HG02884 (cell line): ENCODE results near the gene MYL2.

ENCODE experiments used
- ATAC-seq: cut with Tn5 transposase; IDR thresholded peaks from one replicate; pipeline ENCODE4 v1.9.1; 2021; ENCODE audit warnings: mild to moderate bottlenecking, moderate library complexity; ENCODE audit not compliant: unreplicated experiment

The MYL2 gene

DNA sequence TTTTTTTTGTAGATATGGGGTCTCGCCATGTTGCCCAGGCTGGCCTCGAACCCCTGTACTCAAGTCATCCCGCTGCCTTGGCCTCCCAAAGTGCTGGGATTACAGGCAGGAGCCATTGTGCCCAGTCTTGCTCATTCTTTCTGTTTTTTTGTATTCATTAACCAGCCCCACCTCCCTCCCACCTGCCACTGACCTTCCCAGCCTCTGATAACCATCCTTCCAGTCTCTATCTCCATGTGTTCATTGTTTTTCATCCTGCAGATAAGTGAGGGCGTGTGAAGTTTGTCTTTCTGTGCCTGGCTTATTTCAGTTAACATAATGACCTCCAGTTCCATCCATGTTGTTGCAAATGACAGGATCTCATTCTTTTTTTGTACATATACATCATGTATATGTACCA lies 19.0 kb downstream of the MYL2 start:
- no peak for ATAC-seq

GRCh38 chr12:110896559-110896958 lies 23.8 kb downstream of the MYL2 start:
- ATAC-seq: no peak

- ATAC-seq: no peak
Measured at GRCh38 chr12:110893956-110894355, 26.4 kb downstream of the MYL2 start.

DNA sequence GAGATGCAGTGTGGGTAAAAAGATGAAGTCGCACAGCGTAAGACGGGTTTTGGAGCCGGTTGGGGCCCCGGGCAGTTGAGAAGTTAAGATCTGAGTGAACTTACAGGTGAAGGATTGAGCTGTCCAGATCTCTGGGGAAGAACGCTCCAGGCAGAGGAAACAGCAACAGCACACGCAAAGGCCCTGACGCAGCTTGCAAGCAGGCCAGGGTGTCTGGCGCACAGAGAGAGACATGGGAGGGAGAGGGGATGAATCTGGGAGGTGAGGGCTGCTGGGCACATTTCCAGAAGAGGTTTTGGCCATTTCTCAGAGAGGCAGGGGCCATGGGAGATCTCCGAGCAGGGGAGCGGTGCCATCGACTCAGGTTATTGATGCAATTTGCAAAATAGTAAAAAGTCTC lies 31.0 kb downstream of the MYL2 start:
- no peak for ATAC-seq

- ATAC-seq: no peak
Measured at GRCh38 chr12:110888256-110888991, 32.0 kb downstream of the MYL2 start.

DNA sequence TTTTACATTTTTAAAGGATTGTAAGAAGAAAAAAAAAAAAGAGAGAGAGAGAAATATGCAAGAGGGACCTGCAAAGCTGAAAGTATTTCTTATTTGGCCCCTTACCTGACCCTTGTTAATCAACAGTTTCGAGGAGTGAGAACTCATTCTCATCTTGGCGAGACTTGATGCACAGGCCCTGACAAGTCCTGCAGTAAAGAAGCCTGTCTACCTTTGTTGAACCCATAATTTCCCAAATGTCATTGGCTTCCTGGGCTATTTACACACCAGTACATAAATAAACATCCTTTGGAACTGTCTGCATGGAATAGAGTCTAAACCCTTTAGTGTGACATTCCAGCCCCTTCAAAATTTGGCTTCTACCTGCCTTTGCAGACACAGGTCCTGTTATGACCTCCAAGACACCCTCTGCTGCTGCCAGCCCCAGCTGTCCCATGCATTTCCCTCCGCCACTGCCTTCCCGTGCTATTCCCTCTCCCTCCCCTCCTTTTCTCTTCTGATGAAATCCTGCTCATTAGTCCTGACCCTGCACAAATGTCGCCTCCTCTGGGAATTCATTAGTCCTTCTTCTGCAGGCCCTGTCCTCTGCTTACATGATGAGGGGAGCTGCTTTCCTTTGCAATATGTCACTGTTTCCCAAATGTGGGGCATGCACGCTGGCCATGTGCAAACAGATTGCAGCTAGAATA lies 35.1 kb downstream of the MYL2 start:
- no peak for ATAC-seq

GRCh38 chr12:110883251-110883650 lies 37.1 kb downstream of the MYL2 start:
- no peak for ATAC-seq

DNA sequence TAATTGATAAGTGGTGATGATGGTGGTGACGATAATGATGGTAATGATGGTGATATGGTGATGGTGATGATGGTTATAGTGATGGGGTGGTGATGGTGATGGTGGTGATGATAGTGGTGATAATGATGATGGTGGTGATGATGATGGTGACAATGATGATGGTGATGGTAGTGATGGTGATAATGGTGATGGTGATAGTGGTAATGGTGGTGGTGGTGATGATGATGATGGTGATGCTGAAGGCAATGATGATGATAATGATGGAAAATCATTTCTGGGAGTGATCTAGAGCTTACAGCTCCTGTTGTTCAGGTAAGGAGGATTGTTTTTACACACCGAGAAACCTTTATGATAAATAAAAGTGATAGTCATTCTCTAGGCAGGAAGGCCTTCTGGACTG lies 39.7 kb downstream of the MYL2 start:
- ATAC-seq: no peak

GRCh38 chr12:110874781-110875180 lies 45.6 kb downstream of the MYL2 start:
- ATAC-seq: no peak

- no peak for ATAC-seq
Measured at GRCh38 chr12:110874351-110874750, 46.0 kb downstream of the MYL2 start.

DNA sequence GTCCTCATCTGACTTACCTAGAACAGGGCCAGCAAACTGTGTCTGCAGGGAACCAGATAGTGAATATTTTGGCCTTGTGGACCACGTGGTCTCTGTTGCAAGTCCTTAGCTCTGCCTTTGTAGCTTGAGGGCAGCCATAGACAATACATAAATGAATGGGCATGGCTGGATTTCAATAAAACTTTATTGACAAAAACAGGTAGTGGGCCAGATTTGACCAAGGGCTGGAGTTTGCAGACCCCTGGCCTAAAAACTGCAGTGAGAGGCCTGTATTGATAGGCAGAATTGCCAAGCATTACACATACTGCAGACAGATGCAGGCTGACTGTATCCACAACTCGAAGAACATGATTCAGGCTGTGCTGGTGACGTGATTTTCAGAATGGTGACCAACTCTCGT lies 48.3 kb downstream of the MYL2 start:
- no peak for ATAC-seq

DNA sequence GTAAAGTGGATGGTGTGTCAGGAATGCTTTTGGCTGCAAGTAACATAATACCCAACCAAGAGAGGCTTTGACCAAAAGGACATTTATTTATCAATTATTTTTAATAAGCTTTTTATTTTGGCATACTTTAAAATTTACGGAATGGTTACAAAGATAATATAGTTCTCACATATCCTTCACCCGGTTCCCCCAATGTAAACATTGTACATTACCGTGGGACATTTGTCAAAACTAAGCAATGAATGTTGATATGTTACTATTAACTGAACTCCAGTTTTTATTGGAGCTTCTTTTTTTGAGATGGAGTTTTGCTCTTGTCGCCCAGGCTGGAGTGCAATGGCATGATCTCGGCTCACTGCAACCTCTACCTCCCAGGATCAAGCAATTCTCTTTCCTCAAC lies 50.6 kb downstream of the MYL2 start:
- no peak for ATAC-seq

GRCh38 chr12:110869026-110869425 lies 51.4 kb downstream of the MYL2 start:
- ATAC-seq: no peak

GRCh38 chr12:110865521-110865920 lies 54.9 kb downstream of the MYL2 start:
- no peak for ATAC-seq

- ATAC-seq: no peak
Measured at GRCh38 chr12:110863161-110863560, 57.2 kb downstream of the MYL2 start.

- ATAC-seq: no peak
Measured at GRCh38 chr12:110862329-110862728, 58.0 kb downstream of the MYL2 start.

- ATAC-seq: no peak
Measured at GRCh38 chr12:110861729-110862128, 58.6 kb downstream of the MYL2 start.
